Kidney glomerular epithelial cell (primary cell): Measurements from ENCODE around the gene KCNK4.
"Not testable (repeated sequence)": the region's sequence is repeated elsewhere in the genome, so short reads cannot be mapped to it uniquely, and the experiment has no call there.

Source experiments
- DNase-seq: peaks from one replicate; lab custom pipeline; 2025; lab: John Stamatoyannopoulos, UW

KCNK4 gene

GRCh38 chr11:64291262-64291751 is at the start of gene KCNK4:
Gene KCNK4, plus strand, starts transcription at chr11:64291302. Its CDS starts 1,717 bp downstream, at chr11:64293019.
- no peak for DNase-seq

GRCh38 chr11:64241491-64242374 is 49.4 kb upstream of the KCNK4 start:
- peak; percentile 96 for DNase-seq

DNA sequence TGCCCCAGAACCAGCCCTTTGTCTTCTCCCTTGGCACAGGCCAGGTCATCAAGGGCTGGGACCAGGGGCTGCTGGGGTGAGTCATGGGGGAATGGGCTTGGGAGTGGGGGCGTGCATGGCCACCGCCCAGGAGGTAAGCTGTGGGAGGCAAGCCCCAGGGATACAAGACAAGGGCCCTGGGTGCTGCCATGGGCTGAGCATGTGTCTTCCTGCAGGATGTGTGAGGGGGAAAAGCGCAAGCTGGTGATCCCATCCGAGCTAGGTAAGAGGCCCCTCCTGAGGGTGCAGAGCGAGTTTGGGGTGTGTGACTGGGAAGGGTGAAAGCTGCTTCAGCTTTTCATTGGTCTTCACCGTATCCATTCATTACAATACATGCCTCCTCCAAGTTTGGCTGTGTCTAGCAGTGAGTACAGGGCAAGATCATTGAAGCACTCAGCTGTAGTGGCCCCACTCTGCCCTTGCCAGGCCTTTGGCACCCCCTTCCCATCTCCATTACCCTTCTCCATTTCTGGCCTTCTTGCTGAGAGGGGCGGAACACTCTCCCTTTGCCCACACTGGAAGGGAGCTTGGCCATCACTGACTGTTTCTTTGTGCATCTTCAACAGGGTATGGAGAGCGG is 47.8 kb upstream of the KCNK4 start:
- DNase-seq = no peak

GRCh38 chr11:64244107-64244506 is 47.0 kb upstream of the KCNK4 start:
- no peak for DNase-seq

- no peak for DNase-seq
Measured at GRCh38 chr11:64244966-64245365, 46.1 kb upstream of the KCNK4 start.

- no peak for DNase-seq
Measured at GRCh38 chr11:64245401-64245796, 45.7 kb upstream of the KCNK4 start.

- peak; percentile 89 for DNase-seq
Measured at GRCh38 chr11:64245797-64246620, 45.1 kb upstream of the KCNK4 start.

DNA sequence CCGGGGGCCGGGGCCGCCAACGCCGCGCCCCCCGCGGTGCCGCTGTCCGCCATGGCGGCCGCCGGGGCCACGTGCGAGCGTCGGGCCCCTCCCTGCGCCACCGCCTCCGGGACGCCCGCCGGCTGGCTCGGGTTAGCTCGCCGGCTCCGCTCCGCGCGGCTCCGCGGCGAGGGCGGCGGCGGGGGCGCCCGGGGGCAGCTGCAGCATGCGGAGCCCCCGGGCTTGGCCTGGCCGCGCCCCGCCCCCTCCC is 44.6 kb upstream of the KCNK4 start:
- DNase-seq = not testable (repeated sequence)

GRCh38 chr11:64246871-64247728 is 44.0 kb upstream of the KCNK4 start, which contains the start of gene PPP1R14B:
Gene PPP1R14B, minus strand, starts transcription at chr11:64246943. Its CDS starts 270 bp downstream, at chr11:64246673.
- peak; percentile 64 for DNase-seq

DNA sequence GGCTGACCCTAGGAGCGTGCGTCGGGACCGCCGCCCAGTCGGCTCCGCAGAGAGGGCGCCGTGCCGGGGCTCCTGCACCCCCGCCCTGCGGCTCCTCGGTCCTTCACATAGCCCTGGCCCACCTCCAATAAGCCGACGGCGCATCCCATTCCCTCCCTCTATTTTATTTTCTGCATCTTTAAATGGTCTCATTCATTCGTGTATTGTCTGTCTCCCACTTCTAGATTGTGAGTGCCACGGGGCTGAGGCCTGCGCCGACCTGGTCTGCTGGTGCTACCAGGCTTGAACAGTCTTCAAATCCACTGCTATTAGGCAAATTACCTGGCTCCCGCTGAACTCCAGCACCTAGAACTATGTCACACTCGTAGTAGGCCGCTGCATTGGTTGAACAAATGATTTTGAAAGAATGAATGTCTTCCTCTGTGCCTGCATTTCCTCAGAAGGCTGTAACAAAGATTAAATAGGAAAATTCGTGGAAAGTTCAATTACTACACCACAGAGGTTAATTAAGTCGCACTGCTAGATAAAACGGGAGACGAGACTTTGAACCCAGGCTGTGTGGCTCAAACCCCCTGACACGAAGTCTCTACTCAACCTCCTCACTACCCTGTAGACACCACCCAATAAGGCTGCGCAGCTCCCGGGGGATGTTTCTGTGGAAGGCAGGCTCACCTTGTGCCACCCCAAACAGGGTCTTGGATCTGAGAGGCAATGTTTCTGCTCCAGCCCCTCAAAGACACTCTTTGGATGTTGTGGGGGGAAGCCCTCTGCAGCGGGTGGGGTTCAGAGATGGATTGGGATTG is 43.2 kb upstream of the KCNK4 start:
- no peak for DNase-seq

GRCh38 chr11:64248578-64248977 is 42.5 kb upstream of the KCNK4 start:
- DNase-seq = no peak

GRCh38 chr11:64249038-64249437 is 42.1 kb upstream of the KCNK4 start:
- no peak for DNase-seq

DNA sequence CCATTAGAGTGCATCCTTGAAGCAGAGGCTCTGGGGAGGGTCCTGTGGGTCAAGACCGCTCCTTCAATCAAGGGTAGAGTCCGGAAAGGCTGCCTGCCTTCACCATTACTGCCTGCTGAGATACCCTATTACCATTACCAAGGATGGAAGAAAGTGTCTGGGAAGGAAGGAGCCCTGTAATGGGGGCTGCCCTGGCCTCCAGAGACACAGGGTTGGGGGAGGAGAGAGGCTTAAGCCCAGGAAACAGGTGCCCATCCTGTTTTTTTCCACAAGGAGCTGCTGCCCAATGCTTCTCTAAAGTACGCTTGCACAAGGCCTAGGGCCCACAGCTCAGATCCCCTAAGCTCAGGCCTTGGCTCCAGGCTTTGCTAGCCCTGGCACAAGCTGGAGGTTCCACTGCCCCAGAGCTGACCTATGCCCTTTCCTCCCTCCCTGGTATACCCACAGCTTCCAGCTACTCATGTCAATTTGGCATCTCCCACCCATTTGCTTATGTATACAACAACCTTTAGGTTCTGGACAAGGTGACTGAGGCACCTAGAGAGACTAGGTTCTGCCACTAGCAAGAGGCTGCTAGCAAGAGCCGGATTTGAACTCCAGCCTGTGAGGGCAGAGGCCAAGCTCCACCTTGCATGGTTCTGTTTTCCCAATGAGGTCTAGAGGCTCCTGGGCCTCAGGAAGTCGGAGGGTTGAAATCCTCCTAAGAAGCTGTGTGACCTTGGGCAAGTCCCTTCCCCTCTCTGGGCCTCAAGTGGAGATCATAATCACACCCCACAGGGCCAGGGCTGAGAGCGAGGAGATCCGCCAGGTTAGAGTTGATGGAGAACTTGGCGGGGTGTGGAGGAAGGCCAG is 41.3 kb upstream of the KCNK4 start:
- no peak for DNase-seq

- DNase-seq = no peak
Measured at GRCh38 chr11:64250415-64251015, 40.6 kb upstream of the KCNK4 start.

GRCh38 chr11:64251016-64251752 is 39.9 kb upstream of the KCNK4 start, which contains the start of gene PLCB3:
Gene PLCB3, plus strand, starts transcription at chr11:64251530. Its CDS starts 120 bp downstream, at chr11:64251650.
- DNase-seq = no peak

- DNase-seq = no peak
Measured at GRCh38 chr11:64251753-64252002, 39.4 kb upstream of the KCNK4 start.

DNA sequence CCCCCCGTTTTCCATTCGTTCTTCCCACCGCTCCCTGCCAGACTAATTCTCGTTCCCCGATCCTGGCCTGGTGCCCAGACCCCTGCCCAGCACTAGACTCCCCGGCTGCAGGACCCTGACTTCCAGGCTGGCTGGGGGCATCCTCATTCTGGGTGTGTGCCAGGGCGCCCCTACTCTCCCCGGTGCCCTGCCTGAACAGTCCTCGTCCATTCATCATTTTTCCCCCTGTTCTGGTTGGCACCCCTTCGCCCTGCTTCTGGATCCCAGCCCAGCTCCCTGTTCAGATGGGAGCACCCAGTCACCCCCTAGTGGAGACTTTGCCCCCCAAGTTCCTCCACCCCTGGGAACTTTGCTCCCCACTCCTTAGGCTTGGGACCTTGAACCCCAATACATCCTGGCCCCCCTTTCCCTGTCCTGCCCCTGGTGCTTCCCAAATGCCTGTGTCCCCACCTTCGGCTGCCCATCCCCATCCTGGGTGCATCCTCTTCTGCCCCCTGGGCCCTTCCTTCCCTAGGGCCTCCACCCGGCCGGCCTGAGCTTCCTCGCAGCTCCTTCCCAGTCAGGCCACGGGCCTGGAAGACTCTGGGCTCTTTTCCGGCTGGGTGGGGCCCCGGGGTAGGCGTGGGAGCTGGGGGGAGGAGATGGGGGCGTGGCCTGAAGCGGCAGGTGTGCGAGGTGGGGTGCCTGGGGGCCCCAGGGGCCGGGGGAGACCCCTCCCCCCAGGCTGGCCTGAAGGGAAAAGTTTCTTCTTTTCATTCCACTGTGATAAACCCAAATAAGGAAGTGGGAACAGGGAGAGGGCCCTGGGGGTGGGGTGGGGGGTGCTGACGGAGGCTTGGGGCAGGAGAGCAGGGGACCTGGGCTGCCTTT is 38.9 kb upstream of the KCNK4 start:
- no peak for DNase-seq

DNA sequence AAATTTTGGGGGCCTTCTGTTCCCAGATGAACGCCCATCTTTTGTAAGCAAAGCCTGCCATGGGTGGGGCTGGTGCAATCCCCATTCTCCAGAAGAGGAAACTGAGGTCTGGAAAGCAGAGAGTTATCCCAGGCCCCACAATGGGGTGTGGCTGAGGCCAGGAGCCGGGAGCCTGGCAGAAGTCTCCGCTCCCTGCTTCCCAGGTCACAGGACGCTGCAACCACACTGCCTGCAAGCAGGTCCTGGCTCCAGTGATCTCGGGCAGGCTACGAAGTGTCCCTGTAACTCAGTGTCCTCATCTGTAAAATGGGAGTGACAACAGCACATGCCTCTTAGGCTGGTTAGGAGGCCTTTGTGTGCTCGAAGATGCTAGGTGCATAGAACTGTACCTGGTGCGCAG is 38.1 kb upstream of the KCNK4 start:
- no peak for DNase-seq
